Peyer's patch (tissue), 4 donors: ENCODE results near the gene CACNA2D3. TPM values are rescaled to one million over a fixed set of nuclear protein-coding genes. Genes with fewer than 3 reads are reported as not detected.

Experiments
- DNase-seq, 3 donors: peaks; one replicate each; pipeline ENCODE4 v3.0.0-alpha.2; 2017 to 2019
- H3K27ac ChIP-seq, 4 donors: fragments of 200-600 bp; sonication (generic); one replicate each; pipeline ENCODE4 v1.5.1; 2016 to 2019
- H3K27me3 ChIP-seq, 2 donors: fragments of 200-600 bp; sonication (generic); one replicate each; pipeline ENCODE4 v1.5.1; 2019
- H3K36me3 ChIP-seq, 3 donors: fragments of 200-600 bp; sonication (generic); one replicate each; pipeline ENCODE4 v1.5.1; 2016 to 2019
- H3K4me1 ChIP-seq, 4 donors: fragments of 200-600 bp; sonication (generic); one replicate each; pipeline ENCODE4 v1.5.1; 2016 to 2019
- H3K4me3 ChIP-seq, 4 donors: fragments of 200-600 bp; sonication (generic); 1 replicate in 3 of 4; 2 replicates in 1 of 4; pipeline ENCODE4 v1.5.1; 2016 to 2019; ENCODE audit warnings: mild to moderate bottlenecking in 1 of 4
- H3K9me3 ChIP-seq, 4 donors: fragments of 200-600 bp; sonication (generic); one replicate each; pipeline ENCODE4 v1.5.1; 2016 to 2019; ENCODE audit warnings: mild to moderate bottlenecking in 1 of 4
- CTCF ChIP-seq, 6 experiments: fragments of 450-650 bp in 4 of 6; fragments of 200-600 bp in 2 of 6; sonication (generic) in 1 of 6; IDR thresholded peaks; one replicate each; pipeline ENCODE4 v1.5.1; 2017 to 2019; ENCODE audit warnings: antibody characterized with exemption in 6 of 6, mild to moderate bottlenecking in 3 of 6, moderate library complexity in 1 of 6
- POLR2A ChIP-seq, 2 donors: fragments of 450-650 bp; IDR thresholded peaks; one replicate each; pipeline ENCODE4 v1.5.1; 2017; ENCODE audit warnings: antibody characterized with exemption in 2 of 2, mild to moderate bottlenecking in 2 of 2, moderate library complexity in 2 of 2
- total RNA-seq, 4 donors: library from RNA; depleted of rRNA; stranded (reverse); fragments of >200 nt; gene quantifications; one replicate each; pipeline ENCODE4 v1.1.0, GENCODE V29; 2016

CACNA2D3 gene
- total RNA-seq, 4 donors from 2014 or later = 0.27 to 5.0 TPM; not detected in 2

- H3K4me1 ChIP-seq = no peaks in the 10 kb centered on the region
- no peaks in the 10 kb centered on the region for H3K27me3 ChIP-seq
Measured at GRCh38 chr3:54494209-54494608, 371.9 kb downstream of the CACNA2D3 start.

GRCh38 chr3:54506603-54507002 lies 384.3 kb downstream of the CACNA2D3 start:
- no peak for TF ChIP-seq POLR2A (IDR thresholded peaks at IDR 0.05)
- TF ChIP-seq CTCF (IDR thresholded peaks at IDR 0.05) = no peak
- no peak overlapping the region for H3K4me3 ChIP-seq
- H3K27me3 ChIP-seq = no peaks in the 10 kb centered on the region

More at GRCh38 chr3:54494209-54494608, 371.9 kb downstream of the CACNA2D3 start:
- H3K36me3 ChIP-seq = no peaks in the 10 kb centered on the region
- no peaks in the 10 kb centered on the region for H3K9me3 ChIP-seq
- DNase-seq = no peak
- no peak for TF ChIP-seq POLR2A (IDR thresholded peaks at IDR 0.05)
- TF ChIP-seq CTCF (IDR thresholded peaks at IDR 0.05) = no peak
- H3K4me3 ChIP-seq = no peak overlapping the region
- no peak overlapping the region for H3K27ac ChIP-seq

DNA sequence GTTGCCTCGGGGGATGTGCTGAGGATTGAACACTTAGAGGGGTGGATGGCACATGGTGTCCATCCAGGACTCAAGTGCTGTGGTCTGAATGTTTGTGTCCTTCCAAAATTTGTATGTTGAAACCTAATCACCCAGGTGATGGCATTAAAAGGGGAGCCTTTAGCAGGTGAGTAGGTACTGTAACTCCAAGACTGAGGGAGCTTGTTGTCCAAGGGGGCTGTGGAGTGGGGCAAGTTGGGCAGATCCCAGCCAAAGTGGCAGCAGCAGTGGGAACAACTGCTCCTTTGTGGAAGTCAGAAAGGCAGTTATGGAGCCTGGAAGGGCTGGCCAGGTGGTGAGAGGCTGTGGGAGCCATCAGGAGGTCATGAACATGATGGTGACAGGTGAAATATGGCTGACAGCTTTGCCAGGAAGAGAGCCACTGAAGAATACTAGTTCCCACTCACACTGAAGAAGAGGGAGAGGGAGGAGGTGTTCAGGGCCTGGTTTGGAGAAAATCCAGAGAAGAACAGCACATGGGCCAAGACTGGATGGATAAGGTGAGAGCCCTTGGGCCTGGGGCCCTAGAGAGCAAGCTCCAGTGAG lies 385.6 kb downstream of the CACNA2D3 start:
- Histone ChIP-seq H3K27ac (no peak overlapping the region), H3K27me3 (no peaks in the 10 kb centered on the region), H3K4me3 (no peak overlapping the region), H3K36me3 (no peaks in the 10 kb centered on the region), H3K4me1 (no peaks in the 10 kb centered on the region), H3K9me3 (no peaks in the 10 kb centered on the region)
- TF ChIP-seq POLR2A (IDR thresholded peaks at IDR 0.05) = no peak
- no peak for DNase-seq

More at GRCh38 chr3:54506603-54507002, 384.3 kb downstream of the CACNA2D3 start:
- Histone ChIP-seq H3K36me3 (no peaks in the 10 kb centered on the region), H3K27ac (no peak overlapping the region), H3K4me1 (no peaks in the 10 kb centered on the region), H3K9me3 (no peaks in the 10 kb centered on the region)
- DNase-seq = no peak

GRCh38 chr3:54510506-54510905 lies 388.2 kb downstream of the CACNA2D3 start:
- no peaks in the 10 kb centered on the region for H3K4me1 ChIP-seq
- H3K9me3 ChIP-seq = no peaks in the 10 kb centered on the region
- no peaks in the 10 kb centered on the region for H3K36me3 ChIP-seq
- no peak overlapping the region for H3K4me3 ChIP-seq
- no peak overlapping the region for H3K27ac ChIP-seq
- no peak for DNase-seq
- TF ChIP-seq POLR2A (IDR thresholded peaks at IDR 0.05) (no peak), CTCF (IDR thresholded peaks at IDR 0.05) (no peak)
- no peaks in the 10 kb centered on the region for H3K27me3 ChIP-seq

DNA sequence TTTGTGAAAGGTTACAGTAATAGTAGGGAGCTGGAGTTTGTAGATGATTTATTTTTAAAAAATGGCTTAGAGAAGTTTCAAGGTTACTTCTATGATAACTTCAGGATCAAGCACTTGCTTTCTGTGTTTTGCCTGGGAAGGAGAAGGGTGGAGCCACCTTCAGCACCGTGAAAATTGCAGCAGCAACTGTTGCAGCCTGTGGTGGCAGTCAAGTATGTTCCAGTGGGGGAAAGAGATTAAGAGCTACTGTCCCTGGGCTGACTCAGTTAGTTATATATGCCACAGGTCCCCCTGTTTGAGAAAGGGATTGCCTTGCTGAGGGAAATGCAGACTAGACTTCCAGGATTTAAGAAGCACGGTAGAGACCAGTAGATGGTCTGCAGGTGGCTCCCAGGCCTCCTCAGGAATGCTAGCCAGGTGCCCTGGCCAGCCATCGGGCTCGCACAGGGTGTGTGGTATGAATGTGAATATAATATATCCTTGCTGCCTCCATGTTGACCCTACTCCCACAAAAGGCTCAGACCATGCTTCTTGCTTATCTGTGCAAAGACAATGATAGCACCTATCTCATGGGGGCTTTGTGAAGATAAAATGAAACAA lies 389.5 kb downstream of the CACNA2D3 start:
- H3K36me3 ChIP-seq = no peaks in the 10 kb centered on the region
- TF ChIP-seq CTCF (IDR thresholded peaks at IDR 0.05) = no peak
- no peak for TF ChIP-seq POLR2A (IDR thresholded peaks at IDR 0.05)
- H3K27me3 ChIP-seq = no peaks in the 10 kb centered on the region
- no peaks in the 10 kb centered on the region for H3K9me3 ChIP-seq
- H3K4me1 ChIP-seq = no peaks in the 10 kb centered on the region
- H3K4me3 ChIP-seq = no peak overlapping the region
- no peak for DNase-seq
- H3K27ac ChIP-seq = no peak overlapping the region

- no peaks in the 10 kb centered on the region for H3K9me3 ChIP-seq
- H3K27me3 ChIP-seq = no peaks in the 10 kb centered on the region
- no peak overlapping the region for H3K27ac ChIP-seq
- no peak overlapping the region for H3K4me3 ChIP-seq
- TF ChIP-seq CTCF (IDR thresholded peaks at IDR 0.05) (no peak), POLR2A (IDR thresholded peaks at IDR 0.05) (no peak)
- no peaks in the 10 kb centered on the region for H3K4me1 ChIP-seq
- H3K36me3 ChIP-seq = no peaks in the 10 kb centered on the region
- DNase-seq = no peak
Measured at GRCh38 chr3:54514006-54514405, 391.7 kb downstream of the CACNA2D3 start.
